A673 (cell line): ENCODE measurements around the gene SCRG1. TPM values are rescaled to one million over a fixed set of nuclear protein-coding genes. Genes with fewer than 3 reads are reported as not detected.

Source experiments
- BruUV-seq: library from RNA; stranded (reverse); fragments of 400-500 nt; replicated peaks from 2 replicates; lab custom pipeline; 2021; lab: Mats Ljungman, UMichigan
- CTCF ChIA-PET: fragments of 300-600 bp; sonication (Branson Sonifier 250); formaldehyde crosslinking; loops from one replicate; lab custom pipeline; 2022; ENCODE audit warnings: antibody characterized with exemption; lab: Charles Lee
- POLR2A ChIA-PET: fragments of 300-600 bp; sonication (Branson Sonifier 250); formaldehyde crosslinking; loops from one replicate; lab custom pipeline; 2022; ENCODE audit warnings: antibody characterized with exemption; ENCODE audit not compliant: low non-redundant PET; lab: Charles Lee
- DNase-seq: peaks from one replicate; pipeline ENCODE4 v3.0.0-alpha.2; 2015; ENCODE audit warnings: low spot score
- H3K27ac ChIP-seq: fragments of 200-600 bp; sonication (generic); 2 replicates; pipeline ENCODE4 v1.5.1; 2016; ENCODE audit warnings: mixed run types, low read depth, mild to moderate bottlenecking, mixed read lengths, antibody characterized with exemption, low read length; ENCODE audit not compliant: poor library complexity, severe bottlenecking
- H3K27me3 ChIP-seq: fragments of 200-600 bp; sonication (generic); replicated peaks from 2 replicates; pipeline ENCODE4 v1.6.1; 2017; ENCODE audit warnings: mixed run types, low read depth, mild to moderate bottlenecking, mixed read lengths, antibody characterized with exemption, low read length; ENCODE audit not compliant: insufficient read depth, poor library complexity
- H3K36me3 ChIP-seq: fragments of 200-600 bp; sonication (generic); 2 replicates; pipeline ENCODE4 v1.6.1; 2016; ENCODE audit warnings: mixed run types, mild to moderate bottlenecking, mixed read lengths, antibody characterized with exemption, low read length; ENCODE audit not compliant: insufficient read depth, poor library complexity, severe bottlenecking
- H3K4me1 ChIP-seq: fragments of 200-600 bp; sonication (generic); 2 replicates; pipeline ENCODE4 v1.6.1; 2017; ENCODE audit warnings: mixed run types, mild to moderate bottlenecking, mixed read lengths, antibody characterized with exemption, low read length; ENCODE audit not compliant: insufficient read depth, poor library complexity, severe bottlenecking
- H3K4me3 ChIP-seq: fragments of 200-600 bp; sonication (generic); 2 replicates; pipeline ENCODE4 v1.5.1; 2016; ENCODE audit warnings: low read depth, mixed run types, mild to moderate bottlenecking, mixed read lengths, low read length; ENCODE audit not compliant: poor library complexity, severe bottlenecking
- H3K9me3 ChIP-seq: fragments of 200-600 bp; sonication (generic); 2 replicates; pipeline ENCODE4 v1.6.1; 2016; ENCODE audit warnings: mixed run types, low read depth, mild to moderate bottlenecking, mixed read lengths, antibody characterized with exemption, low read length; ENCODE audit not compliant: poor library complexity, severe bottlenecking
- EZH2 ChIP-seq: fragments of 200-600 bp; sonication (generic); IDR thresholded peaks from 2 replicates; pipeline ENCODE4 v1.6.1; 2017; ENCODE audit warnings: borderline replicate concordance, low read depth, mild to moderate bottlenecking, mixed read lengths, antibody characterized with exemption, low read length; ENCODE audit not compliant: poor library complexity, severe bottlenecking
- intact Hi-C: fragments of 100-400 bp; cut with micrococcal nuclease; formaldehyde crosslinking; loops from one replicate; pipeline ENCODE4 v1.10.0; 2022; ENCODE audit not compliant: unreplicated experiment
- total RNA-seq: library from RNA; stranded (reverse); gene quantifications from 2 replicates; pipeline ENCODE4 v1.2.3, GENCODE V29; 2021
- TF ChIP-seq, protein P1 (sequence below): fragments of 300-800, 200-600 bp; sonication (generic); conservative IDR thresholded peaks from 2 replicates; pipeline ENCODE4 v1.5.1; 2017; ENCODE audit warnings: low read depth, mild to moderate bottlenecking, antibody characterized with exemption, low read length, moderate library complexity, mixed read lengths

The SCRG1 gene
- total RNA-seq, 1 experiment from 2014 or later = 0.09 TPM

DNA sequence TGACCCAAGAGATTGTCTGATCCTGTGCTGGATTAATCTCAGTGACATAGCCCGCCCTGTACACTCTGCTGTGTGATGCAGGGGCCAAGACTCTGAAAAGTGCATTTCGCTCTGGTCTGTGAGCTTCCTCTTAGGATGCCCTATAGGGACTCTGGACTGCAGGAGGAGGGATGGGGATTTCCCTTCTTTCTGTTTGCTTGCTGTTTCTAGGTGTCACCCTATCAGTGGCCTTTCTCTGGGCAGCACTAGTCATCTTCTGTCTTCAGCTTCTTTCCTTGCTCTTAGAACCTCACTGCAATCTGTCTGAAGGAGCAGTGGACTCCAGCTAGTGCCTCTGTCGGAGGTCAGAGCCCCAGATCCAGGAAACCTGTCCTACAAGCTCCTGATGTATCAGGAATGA, 34.5 kb upstream of the SCRG1 start:
- Histone ChIP-seq H3K27me3 (no peaks in the 10 kb centered on the region), H3K36me3 (no peaks in the 10 kb centered on the region), H3K4me1 (no peaks in the 10 kb centered on the region), H3K9me3 (no peaks in the 10 kb centered on the region), H3K4me3 (no peak overlapping the region), H3K27ac (no peak overlapping the region)
- DNase-seq = no peak
- intact Hi-C loops = no loop called here
- ChIA-PET POLR2A (no interaction called here), CTCF (no interaction called here)
- TF ChIP-seq EZH2 = no peak
- TF ChIP-seq, protein P1, sequence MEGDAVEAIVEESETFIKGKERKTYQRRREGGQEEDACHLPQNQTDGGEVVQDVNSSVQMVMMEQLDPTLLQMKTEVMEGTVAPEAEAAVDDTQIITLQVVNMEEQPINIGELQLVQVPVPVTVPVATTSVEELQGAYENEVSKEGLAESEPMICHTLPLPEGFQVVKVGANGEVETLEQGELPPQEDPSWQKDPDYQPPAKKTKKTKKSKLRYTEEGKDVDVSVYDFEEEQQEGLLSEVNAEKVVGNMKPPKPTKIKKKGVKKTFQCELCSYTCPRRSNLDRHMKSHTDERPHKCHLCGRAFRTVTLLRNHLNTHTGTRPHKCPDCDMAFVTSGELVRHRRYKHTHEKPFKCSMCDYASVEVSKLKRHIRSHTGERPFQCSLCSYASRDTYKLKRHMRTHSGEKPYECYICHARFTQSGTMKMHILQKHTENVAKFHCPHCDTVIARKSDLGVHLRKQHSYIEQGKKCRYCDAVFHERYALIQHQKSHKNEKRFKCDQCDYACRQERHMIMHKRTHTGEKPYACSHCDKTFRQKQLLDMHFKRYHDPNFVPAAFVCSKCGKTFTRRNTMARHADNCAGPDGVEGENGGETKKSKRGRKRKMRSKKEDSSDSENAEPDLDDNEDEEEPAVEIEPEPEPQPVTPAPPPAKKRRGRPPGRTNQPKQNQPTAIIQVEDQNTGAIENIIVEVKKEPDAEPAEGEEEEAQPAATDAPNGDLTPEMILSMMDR = no peak
- no TSS peak for BruUV-seq

DNA sequence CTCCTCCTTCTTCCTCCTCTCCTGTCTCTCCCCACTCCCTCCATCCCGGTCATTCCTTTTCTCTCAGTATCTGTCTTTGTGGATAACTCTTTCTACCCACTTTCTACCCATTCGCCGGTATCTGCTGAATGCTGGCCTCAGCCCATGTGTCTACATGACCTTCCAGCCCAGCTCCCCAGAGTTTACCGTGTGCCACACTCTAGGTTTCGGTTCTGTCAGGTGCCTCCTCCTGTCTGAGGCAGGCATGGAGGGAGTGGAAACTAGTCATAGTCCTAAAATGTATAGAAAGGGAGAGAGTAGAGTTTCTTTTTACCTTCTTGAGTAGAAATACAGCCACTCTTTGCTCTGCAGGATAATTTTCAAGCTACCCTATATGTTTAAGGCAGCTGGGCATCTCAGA, 33.5 kb upstream of the SCRG1 start:
- Histone ChIP-seq H3K27ac (no peak overlapping the region), H3K27me3 (no peaks in the 10 kb centered on the region), H3K4me1 (no peaks in the 10 kb centered on the region), H3K4me3 (no peak overlapping the region), H3K36me3 (no peaks in the 10 kb centered on the region), H3K9me3 (no peaks in the 10 kb centered on the region)
- no TSS peak for BruUV-seq
- ChIA-PET POLR2A (no interaction called here), CTCF (no interaction called here)
- intact Hi-C loops = no loop called here
- no peak for TF ChIP-seq EZH2
- TF ChIP-seq, protein P1 = no peak
- DNase-seq = no peak

DNA sequence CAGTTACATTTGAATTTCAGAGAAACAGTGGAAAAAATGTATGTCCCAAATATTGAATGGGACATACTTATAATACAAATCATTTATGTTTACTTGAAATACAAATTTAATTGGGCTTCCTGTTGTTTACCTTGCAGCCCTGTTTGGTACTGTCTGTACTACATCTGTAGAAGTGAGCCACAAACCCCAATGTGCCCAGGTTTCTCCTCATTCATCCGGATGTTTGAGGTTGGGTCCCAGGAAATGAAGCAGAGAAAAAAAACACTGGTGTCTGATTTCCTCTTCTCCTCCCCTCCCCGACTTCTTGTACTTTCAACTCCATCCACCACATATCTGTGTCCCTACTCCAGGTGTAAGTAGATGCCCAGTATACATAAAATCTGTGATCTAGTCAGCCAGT, 27.1 kb upstream of the SCRG1 start:
- no peak for TF ChIP-seq EZH2
- TF ChIP-seq, protein P1 = no peak
- Histone ChIP-seq H3K27ac (no peak overlapping the region), H3K4me1 (no peaks in the 10 kb centered on the region), H3K4me3 (no peak overlapping the region), H3K9me3 (no peaks in the 10 kb centered on the region), H3K36me3 (no peaks in the 10 kb centered on the region), H3K27me3 (no peaks in the 10 kb centered on the region)
- POLR2A ChIA-PET = no interaction called here
- DNase-seq = no peak
- intact Hi-C loops = loop anchor here (10.0 kb wide), 1 partner anchor 569 kb away; no protein-coding TSS in a partner anchor
- no TSS peak for BruUV-seq
- CTCF ChIA-PET = no interaction called here
